Endothelial cell of umbilical vein (primary cell): Measurements from ENCODE around the gene CRHR1. TPM values are rescaled to one million over a fixed set of nuclear protein-coding genes. Genes with fewer than 3 reads are reported as not detected.

Source experiments
- BruUV-seq: library from RNA; stranded (reverse); fragments of 400-500 nt; replicated peaks from 2 replicates; lab custom pipeline; 2021; lab: Mats Ljungman, UMichigan
- CTCF ChIA-PET: fragments of 300-600, 350-600 bp; sonication (Branson Sonifier 250); formaldehyde crosslinking; loops from one replicate; lab custom pipeline; 2021; ENCODE audit warnings: antibody characterized with exemption, inconsistent platforms; lab: Charles Lee
- POLR2A ChIA-PET: fragments of 300-600, 350-600 bp; sonication (Branson Sonifier 250); formaldehyde crosslinking; loops from one replicate; lab custom pipeline; 2021; ENCODE audit warnings: antibody characterized with exemption, inconsistent platforms; lab: Charles Lee
- DNase-seq: peaks from one replicate; pipeline ENCODE4 v3.0.0-alpha.2; 2011; ENCODE audit warnings: low read depth, low spot score
- FAIRE-seq: peaks from 2 replicates; lab custom pipeline; 2011; peaks lifted over from hg19 to GRCh38; lab: Jason Lieb, UNC
- H2AFZ ChIP-seq: 2 replicates; pipeline ENCODE4 v1.6.0; 2012; ENCODE audit warnings: low read depth, low read length, control low read depth, inconsistent platforms
- H3K27ac ChIP-seq: 2 replicates; pipeline ENCODE4 v1.5.1; 2011; ENCODE audit warnings: low read depth, mild to moderate bottlenecking, control low read depth, low read length, moderate library complexity; ENCODE audit not compliant: insufficient read depth
- H3K27me3 ChIP-seq, 2 experiments: 2 replicates each; pipeline versions ENCODE4 v1.6.0 to v1.6.1; 2011; ENCODE audit warnings: low read length in 2 of 2, mixed read lengths in 1 of 2; ENCODE audit not compliant: control insufficient read depth in 2 of 2, insufficient read depth in 2 of 2
- H3K36me3 ChIP-seq, 2 experiments: 2 replicates in 1 of 2; 3 replicates in 1 of 2; pipeline ENCODE4 v1.5.1; 2011; ENCODE audit warnings: low read length in 2 of 2, mild to moderate bottlenecking in 1 of 2, moderate library complexity in 1 of 2; ENCODE audit not compliant: control insufficient read depth in 2 of 2, insufficient read depth in 2 of 2; ENCODE audit errors: extremely low read depth in 1 of 2
- H3K4me1 ChIP-seq: 3 replicates; pipeline ENCODE4 v1.5.1; 2011; ENCODE audit warnings: mild to moderate bottlenecking, low read length; ENCODE audit not compliant: control insufficient read depth, insufficient read depth; ENCODE audit errors: extremely low read depth
- H3K4me2 ChIP-seq: 2 replicates; pipeline ENCODE4 v1.6.1; 2011; ENCODE audit warnings: low read length, control low read depth, mixed read lengths; ENCODE audit not compliant: insufficient read depth
- H3K4me3 ChIP-seq, 3 experiments: fragments of 200-600 bp in 1 of 3; sonication (generic), shearing (Covaris generic) in 1 of 3; replicated peaks in 1 of 3; 2 replicates each; pipeline ENCODE4 v1.5.1; 2011 to 2016; ENCODE audit warnings: control low read depth in 3 of 3, low read length in 3 of 3, mild to moderate bottlenecking in 2 of 3, inconsistent platforms in 1 of 3, low read depth in 1 of 3, moderate library complexity in 1 of 3; ENCODE audit not compliant: insufficient read depth in 1 of 3
- H3K79me2 ChIP-seq: 2 replicates; pipeline ENCODE4 v1.6.0; 2012; ENCODE audit warnings: low read length, inconsistent platforms; ENCODE audit not compliant: control insufficient read depth, insufficient read depth
- H3K9ac ChIP-seq: replicated peaks from 2 replicates; pipeline ENCODE3; 2011; ENCODE audit warnings: low read length, control low read depth; ENCODE audit not compliant: insufficient read depth; ENCODE audit errors: extremely low read depth
- H3K9me1 ChIP-seq: replicated peaks from 3 replicates; pipeline ENCODE4 v1.6.0; 2011; ENCODE audit warnings: mild to moderate bottlenecking, low read length; ENCODE audit not compliant: control insufficient read depth, insufficient read depth; ENCODE audit errors: extremely low read depth
- H3K9me3 ChIP-seq: replicated peaks from 2 replicates; pipeline ENCODE4 v1.5.1; 2012; ENCODE audit warnings: low read length, inconsistent platforms; ENCODE audit not compliant: control insufficient read depth, insufficient read depth
- H4K20me1 ChIP-seq: replicated peaks from 2 replicates; pipeline ENCODE3; 2011; ENCODE audit warnings: mild to moderate bottlenecking, low read length; ENCODE audit not compliant: control insufficient read depth, insufficient read depth; ENCODE audit errors: extremely low read depth
- EZH2 ChIP-seq: IDR thresholded peaks from 2 replicates; pipeline ENCODE4 v1.6.1; 2012; ENCODE audit warnings: borderline replicate concordance, low read depth, mild to moderate bottlenecking, moderate library complexity, low read length, inconsistent platforms; ENCODE audit not compliant: severe bottlenecking
- FOS ChIP-seq: IDR thresholded peaks from 2 replicates; pipeline ENCODE4 v1.6.1; 2011; ENCODE audit warnings: mild to moderate bottlenecking, low read length, moderate library complexity, borderline replicate concordance; ENCODE audit not compliant: insufficient read depth
- GATA2 ChIP-seq: IDR thresholded peaks from 2 replicates; pipeline ENCODE4 v1.7.0; 2011; ENCODE audit warnings: low read depth, mild to moderate bottlenecking, moderate library complexity, mixed read lengths, low read length; ENCODE audit not compliant: insufficient read length, insufficient read depth
- JUN ChIP-seq: IDR thresholded peaks from 2 replicates; pipeline ENCODE4 v1.6.1; 2011; ENCODE audit warnings: borderline replicate concordance, low read depth; ENCODE audit not compliant: insufficient read length, insufficient read depth
- MYC ChIP-seq: IDR thresholded peaks from one replicate; pipeline ENCODE4 v1.6.1; 2011; ENCODE audit warnings: mild to moderate bottlenecking, low read depth, low read length
- POLR2A ChIP-seq: IDR thresholded peaks from 2 replicates; pipeline ENCODE4 v1.6.1; 2012; ENCODE audit warnings: low read depth, mild to moderate bottlenecking, control low read depth, low read length
- POLR2AphosphoS5 ChIP-seq: IDR thresholded peaks from 2 replicates; pipeline ENCODE4 v1.6.1; 2012; ENCODE audit warnings: low read depth, mild to moderate bottlenecking, control low read depth, low read length, moderate library complexity; ENCODE audit not compliant: insufficient read depth
- dilution Hi-C: fragments of 300-500 bp; cut with MboI; formaldehyde crosslinking; loops from one replicate; pipeline ENCODE4 v1.15.0; 2019; ENCODE audit warnings: low sequenced_read_pairs; ENCODE audit not compliant: extremely low pct_ligation_motif_present
- intact Hi-C: fragments of 100-400 bp; cut with micrococcal nuclease; formaldehyde crosslinking; loops from one replicate; pipeline ENCODE4 v1.10.0; 2022
- polyA plus RNA-seq, 4 experiments: library from polyadenylated mRNA; depleted of rRNA in 3 of 4; stranded (reverse) in 3 of 4; unstranded in 1 of 4; fragments of >200 nt; gene quantifications; 2 replicates each; pipeline versions ENCODE4 v1.2.1 to v1.2.3, GENCODE V29; 2011 to 2012; ENCODE audit warnings: missing spikeins in 1 of 4
- total RNA-seq: library from RNA; stranded (reverse); gene quantifications from 2 replicates; pipeline ENCODE4 v1.2.3, GENCODE V29; 2021
- TF ChIP-seq, protein P1 (sequence below): IDR thresholded peaks from 2 replicates; pipeline ENCODE4 v1.6.1; 2011; ENCODE audit not compliant: insufficient read depth, insufficient read length
- TF ChIP-seq, protein P2 (sequence below), 2 donors: IDR thresholded peaks; 1 replicate in 1 of 2; 2 replicates in 1 of 2; pipeline ENCODE4 v1.5.1; 2011; ENCODE audit warnings: low read length in 2 of 2, mild to moderate bottlenecking in 2 of 2, moderate library complexity in 2 of 2, control low read depth in 1 of 2, inconsistent platforms in 1 of 2, low read depth in 1 of 2; ENCODE audit not compliant: insufficient read depth in 1 of 2; ENCODE audit errors: extremely low read depth in 1 of 2

Gene CRHR1
- total and polyA plus RNA-seq, 2 donors (not counting 3 experiments of a cell fraction or from before 2014, with no cell fraction given), result not detected

DNA sequence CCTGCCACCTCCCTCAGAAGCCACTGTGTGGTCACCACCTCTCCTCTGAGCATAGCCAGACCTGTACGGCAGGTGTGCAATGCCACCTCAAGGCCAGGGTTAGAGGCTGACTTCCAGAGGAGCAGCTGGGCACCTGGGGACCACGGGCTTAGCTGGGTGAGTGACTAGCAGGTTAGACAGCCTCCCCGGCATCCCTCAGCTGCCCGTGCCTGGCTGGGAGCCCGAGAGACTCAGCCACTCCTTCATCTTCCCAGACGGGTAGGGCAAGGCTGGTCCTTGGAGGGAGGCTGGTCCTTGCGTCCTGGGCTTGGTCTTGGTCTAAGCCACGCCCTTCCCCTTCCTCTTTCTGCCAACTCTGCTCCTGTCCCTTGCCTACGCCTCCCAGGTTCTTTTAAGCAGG lies 7.8 kb downstream of the CRHR1 start:
- Histone ChIP-seq H4K20me1 (no peaks in the 10 kb centered on the region), H3K79me2 (no peaks in the 10 kb centered on the region), H3K4me2 (no peak overlapping the region), H3K4me3 (no peak overlapping the region), H3K4me1 (no peaks in the 10 kb centered on the region), H3K9ac (no peak overlapping the region), H3K27ac (no peak overlapping the region), H3K27me3 (peaks cover 29 to 35% of the 10 kb centered on the region in 2 experiments), H3K9me1 (no peaks in the 10 kb centered on the region), H3K36me3 (no peaks in the 10 kb centered on the region), H3K9me3 (no peaks in the 10 kb centered on the region), H2AFZ (no peak overlapping the region)
- dilution Hi-C loops, result no loop called here
- DNase-seq (no peak), FAIRE-seq (no peak)
- CTCF ChIA-PET, result interaction anchor here (1.4 kb wide), 1 partner anchor 40 kb away, joined by 6 read pairs; no protein-coding TSS in a partner anchor
- TF ChIP-seq POLR2A, result no peak
- TF ChIP-seq, protein P1, sequence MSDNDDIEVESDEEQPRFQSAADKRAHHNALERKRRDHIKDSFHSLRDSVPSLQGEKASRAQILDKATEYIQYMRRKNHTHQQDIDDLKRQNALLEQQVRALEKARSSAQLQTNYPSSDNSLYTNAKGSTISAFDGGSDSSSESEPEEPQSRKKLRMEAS, result no peak
- no peak for TF ChIP-seq POLR2AphosphoS5
- TF ChIP-seq, protein P2, sequence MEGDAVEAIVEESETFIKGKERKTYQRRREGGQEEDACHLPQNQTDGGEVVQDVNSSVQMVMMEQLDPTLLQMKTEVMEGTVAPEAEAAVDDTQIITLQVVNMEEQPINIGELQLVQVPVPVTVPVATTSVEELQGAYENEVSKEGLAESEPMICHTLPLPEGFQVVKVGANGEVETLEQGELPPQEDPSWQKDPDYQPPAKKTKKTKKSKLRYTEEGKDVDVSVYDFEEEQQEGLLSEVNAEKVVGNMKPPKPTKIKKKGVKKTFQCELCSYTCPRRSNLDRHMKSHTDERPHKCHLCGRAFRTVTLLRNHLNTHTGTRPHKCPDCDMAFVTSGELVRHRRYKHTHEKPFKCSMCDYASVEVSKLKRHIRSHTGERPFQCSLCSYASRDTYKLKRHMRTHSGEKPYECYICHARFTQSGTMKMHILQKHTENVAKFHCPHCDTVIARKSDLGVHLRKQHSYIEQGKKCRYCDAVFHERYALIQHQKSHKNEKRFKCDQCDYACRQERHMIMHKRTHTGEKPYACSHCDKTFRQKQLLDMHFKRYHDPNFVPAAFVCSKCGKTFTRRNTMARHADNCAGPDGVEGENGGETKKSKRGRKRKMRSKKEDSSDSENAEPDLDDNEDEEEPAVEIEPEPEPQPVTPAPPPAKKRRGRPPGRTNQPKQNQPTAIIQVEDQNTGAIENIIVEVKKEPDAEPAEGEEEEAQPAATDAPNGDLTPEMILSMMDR (IDR thresholded peaks at IDR 0.05; ENCODE audit: extremely low read depth in 1 of 2, insufficient read depth in 1 of 2, low read depth in 1 of 2, low read length in 2 of 2), result no peak
- TF ChIP-seq FOS, result no peak
- no peak for TF ChIP-seq GATA2
- TF ChIP-seq EZH2, result no peak
- no peak for TF ChIP-seq JUN
- TF ChIP-seq MYC, result no peak
- BruUV-seq, result no TSS peak
- intact Hi-C loops, result no loop called here
- POLR2A ChIA-PET, result no interaction called here
